NT2/D1 (cell line): ENCODE data around the gene SERPINB12.

ENCODE experiments used
- SUZ12 ChIP-seq: IDR thresholded peaks from 2 replicates; pipeline ENCODE4 v1.6.1; 2011; ENCODE audit not compliant: insufficient read length, insufficient read depth; ENCODE audit errors: extremely low read depth
- ZNF274 ChIP-seq: IDR thresholded peaks from 2 replicates; pipeline ENCODE4 v1.6.1; 2011; ENCODE audit warnings: mild to moderate bottlenecking, low read depth, low read length

- TF ChIP-seq ZNF274 (no peak), SUZ12 (no peak)
These were observed 36.4 kb upstream of the SERPINB12 start for GRCh38 chr18:63505566-63506335.
